ENCODE data around the gene MORN1. TPM values are rescaled to one million over a fixed set of nuclear protein-coding genes. Genes with fewer than 3 reads are reported as not detected.

Gene MORN1
- total RNA-seq, 1 donor from 2014 or later = 12.1 TPM

GRCh38 chr1:2278591-2279209, 112.7 kb downstream of the MORN1 start:
- peak overlapping the region; percentile 97 for H3K27ac Mint-ChIP-seq (ENCODE audit: unreplicated experiment)

GRCh38 chr1:2277741-2278488, 113.4 kb downstream of the MORN1 start:
- no peak for DNase-seq (ENCODE audit: low spot score)
- peak overlapping the region; percentile 42 for H3K4me3 Mint-ChIP-seq (ENCODE audit: unreplicated experiment)
- H3K9me3 Mint-ChIP-seq (ENCODE audit: unreplicated experiment) = no peaks in the 10 kb centered on the region
- H3K4me1 Mint-ChIP-seq (ENCODE audit: unreplicated experiment) = peaks cover 32% of the 10 kb centered on the region
- H3K27me3 Mint-ChIP-seq (ENCODE audit: unreplicated experiment) = peaks cover 11% of the 10 kb centered on the region
- H3K27ac Mint-ChIP-seq (ENCODE audit: unreplicated experiment) = peak overlapping the region; percentile 61
- TF ChIP-seq CTCF (IDR thresholded peaks at IDR 0.05; ENCODE audit: unreplicated experiment) = no peak
- H3K36me3 Mint-ChIP-seq (ENCODE audit: low read depth, unreplicated experiment) = peaks cover 11% of the 10 kb centered on the region

More at GRCh38 chr1:2278591-2279209, 112.7 kb downstream of the MORN1 start:
- Mint-ChIP-seq H3K36me3 (ENCODE audit: low read depth, unreplicated experiment) (peaks cover 11% of the 10 kb centered on the region), H3K9me3 (ENCODE audit: unreplicated experiment) (no peaks in the 10 kb centered on the region), H3K4me1 (ENCODE audit: unreplicated experiment) (peaks cover 32% of the 10 kb centered on the region), H3K27me3 (ENCODE audit: unreplicated experiment) (peaks cover 11% of the 10 kb centered on the region), H3K4me3 (ENCODE audit: unreplicated experiment) (no peak overlapping the region)
- no peak for DNase-seq (ENCODE audit: low spot score)
- no peak for TF ChIP-seq CTCF (IDR thresholded peaks at IDR 0.05; ENCODE audit: unreplicated experiment)

- peaks cover 35% of the 10 kb centered on the region for H3K4me1 Mint-ChIP-seq (ENCODE audit: unreplicated experiment)
- H3K27me3 Mint-ChIP-seq (ENCODE audit: unreplicated experiment) = peaks cover 11% of the 10 kb centered on the region
- H3K4me3 Mint-ChIP-seq (ENCODE audit: unreplicated experiment) = peak overlapping the region; percentile 42
- H3K36me3 Mint-ChIP-seq (ENCODE audit: low read depth, unreplicated experiment) = peaks cover 11% of the 10 kb centered on the region
- no peaks in the 10 kb centered on the region for H3K9me3 Mint-ChIP-seq (ENCODE audit: unreplicated experiment)
- TF ChIP-seq CTCF (IDR thresholded peaks at IDR 0.05; ENCODE audit: unreplicated experiment) = no peak
- DNase-seq (ENCODE audit: low spot score) = no peak
- peak overlapping the region; percentile 72 for H3K27ac Mint-ChIP-seq (ENCODE audit: unreplicated experiment)
Measured at GRCh38 chr1:2276803-2277580, 114.4 kb downstream of the MORN1 start.

GRCh38 chr1:2275796-2276536, 115.4 kb downstream of the MORN1 start:
- H3K36me3 Mint-ChIP-seq (ENCODE audit: low read depth, unreplicated experiment) = peaks cover 11% of the 10 kb centered on the region
- H3K27ac Mint-ChIP-seq (ENCODE audit: unreplicated experiment) = no peak overlapping the region
- H3K9me3 Mint-ChIP-seq (ENCODE audit: unreplicated experiment) = no peaks in the 10 kb centered on the region
- TF ChIP-seq CTCF (IDR thresholded peaks at IDR 0.05; ENCODE audit: unreplicated experiment) = no peak
- peaks cover 11% of the 10 kb centered on the region for H3K27me3 Mint-ChIP-seq (ENCODE audit: unreplicated experiment)
- no peak overlapping the region for H3K4me3 Mint-ChIP-seq (ENCODE audit: unreplicated experiment)
- H3K4me1 Mint-ChIP-seq (ENCODE audit: unreplicated experiment) = peaks cover 36% of the 10 kb centered on the region
- DNase-seq (ENCODE audit: low spot score) = no peak

Data from endothelial cell (in vitro differentiated cells).